HUDEP-2 (cell line): ENCODE data around the gene CDK13.
"Not testable (repeated sequence)": the region's sequence is repeated elsewhere in the genome, so short reads cannot be mapped to it uniquely, and the experiment has no call there.

Experiments used
- DNase-seq, 76 experiments: peaks; one replicate each; lab custom pipeline; 2025; ENCODE audit not compliant: unreplicated experiment in 76 of 76; lab: John Stamatoyannopoulos, UW

The CDK13 gene

GRCh38 chr7:40141916-40142315, 191.9 kb downstream of the CDK13 start:
- DNase-seq, result not testable (repeated sequence)

GRCh38 chr7:40145596-40146130, 195.6 kb downstream of the CDK13 start:
- not testable (repeated sequence) for DNase-seq

GRCh38 chr7:40147371-40148246, 197.6 kb downstream of the CDK13 start:
- DNase-seq, result no peak

GRCh38 chr7:40148247-40148580, 198.2 kb downstream of the CDK13 start:
- DNase-seq, result not testable (repeated sequence)

- no peak for DNase-seq
These were observed 198.6 kb downstream of the CDK13 start for GRCh38 chr7:40148671-40149070.
